ENCODE results near the gene DOCK4. TPM values are rescaled to one million over a fixed set of nuclear protein-coding genes. Genes with fewer than 3 reads are reported as not detected.
"Not testable (repeated sequence)": the region's sequence is repeated elsewhere in the genome, so short reads cannot be mapped to it uniquely, and the experiment has no call there.

The DOCK4 gene
- total RNA-seq, 1 experiment from 2014 or later, result 20.4 TPM

DNA sequence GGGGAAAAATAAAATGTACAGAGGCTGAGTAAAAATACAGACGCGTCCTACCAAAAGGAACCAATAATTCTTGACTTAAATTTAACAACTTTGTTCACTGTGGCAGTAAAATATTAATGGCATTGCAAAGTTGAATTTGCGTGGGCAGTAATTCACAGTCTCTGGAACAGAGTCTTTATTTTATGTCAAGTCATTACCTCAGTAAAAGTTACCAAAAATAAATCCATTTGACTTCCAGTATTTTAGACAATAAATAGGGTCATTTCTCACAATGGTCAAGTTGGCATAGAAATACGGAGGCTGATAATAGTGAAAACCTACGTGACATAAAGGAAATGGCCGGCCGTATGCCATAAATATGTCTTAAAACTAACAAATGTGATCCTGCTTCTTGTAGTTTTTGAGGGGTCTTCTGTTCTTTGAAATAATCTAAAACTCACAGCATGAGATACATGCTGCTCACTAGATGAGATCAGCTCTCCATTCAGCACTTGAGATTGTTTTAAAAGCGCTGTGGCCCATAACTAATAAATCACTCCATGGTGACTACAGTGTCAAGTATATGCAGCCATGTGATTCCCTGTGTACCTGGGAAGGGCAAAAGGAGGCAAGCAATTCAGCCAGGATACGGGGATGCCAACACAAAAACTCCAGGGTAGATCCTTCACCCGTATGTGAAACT, 75.3 kb downstream of the DOCK4 start:
- Mint-ChIP-seq H3K4me1 (peaks cover 52% of the 10 kb centered on the region), H3K27me3 (ENCODE audit: low read depth) (no peaks in the 10 kb centered on the region; the same call in 1 of the 2 replicates), H3K9me3 (0 out of 2 replicates have a peak, but pooled peaks cover 4% of the 10 kb centered on the region), H3K27ac (no peak overlapping the region), H3K4me3 (no peak overlapping the region), H3K36me3 (no peaks in the 10 kb centered on the region)
- POLR2A ChIA-PET, result no interaction called here
- DNase-seq (ENCODE audit: low spot score) (no peak), ATAC-seq (no peak)
- CTCF ChIA-PET, result no interaction called here
- no peak for TF ChIP-seq ESRRA (CRISPR knock-in tag; IDR thresholded peaks at IDR 0.05; ENCODE audit: borderline replicate concordance)
- TF ChIP-seq, protein P1, sequence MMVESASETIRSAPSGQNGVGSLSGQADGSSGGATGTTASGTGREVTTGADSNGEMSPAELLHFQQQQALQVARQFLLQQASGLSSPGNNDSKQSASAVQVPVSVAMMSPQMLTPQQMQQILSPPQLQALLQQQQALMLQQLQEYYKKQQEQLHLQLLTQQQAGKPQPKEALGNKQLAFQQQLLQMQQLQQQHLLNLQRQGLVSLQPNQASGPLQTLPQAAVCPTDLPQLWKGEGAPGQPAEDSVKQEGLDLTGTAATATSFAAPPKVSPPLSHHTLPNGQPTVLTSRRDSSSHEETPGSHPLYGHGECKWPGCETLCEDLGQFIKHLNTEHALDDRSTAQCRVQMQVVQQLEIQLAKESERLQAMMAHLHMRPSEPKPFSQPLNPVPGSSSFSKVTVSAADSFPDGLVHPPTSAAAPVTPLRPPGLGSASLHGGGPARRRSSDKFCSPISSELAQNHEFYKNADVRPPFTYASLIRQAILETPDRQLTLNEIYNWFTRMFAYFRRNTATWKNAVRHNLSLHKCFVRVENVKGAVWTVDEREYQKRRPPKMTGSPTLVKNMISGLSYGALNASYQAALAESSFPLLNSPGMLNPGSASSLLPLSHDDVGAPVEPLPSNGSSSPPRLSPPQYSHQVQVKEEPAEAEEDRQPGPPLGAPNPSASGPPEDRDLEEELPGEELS (CRISPR knock-in tag; IDR thresholded peaks at IDR 0.05), result no peak
- TF ChIP-seq ZNF425 (CRISPR knock-in tag; conservative IDR thresholded peaks at IDR 0.05), result no peak
- TF ChIP-seq ZNF121 (CRISPR knock-in tag; IDR thresholded peaks at IDR 0.05), result no peak
- TF ChIP-seq, protein P2, sequence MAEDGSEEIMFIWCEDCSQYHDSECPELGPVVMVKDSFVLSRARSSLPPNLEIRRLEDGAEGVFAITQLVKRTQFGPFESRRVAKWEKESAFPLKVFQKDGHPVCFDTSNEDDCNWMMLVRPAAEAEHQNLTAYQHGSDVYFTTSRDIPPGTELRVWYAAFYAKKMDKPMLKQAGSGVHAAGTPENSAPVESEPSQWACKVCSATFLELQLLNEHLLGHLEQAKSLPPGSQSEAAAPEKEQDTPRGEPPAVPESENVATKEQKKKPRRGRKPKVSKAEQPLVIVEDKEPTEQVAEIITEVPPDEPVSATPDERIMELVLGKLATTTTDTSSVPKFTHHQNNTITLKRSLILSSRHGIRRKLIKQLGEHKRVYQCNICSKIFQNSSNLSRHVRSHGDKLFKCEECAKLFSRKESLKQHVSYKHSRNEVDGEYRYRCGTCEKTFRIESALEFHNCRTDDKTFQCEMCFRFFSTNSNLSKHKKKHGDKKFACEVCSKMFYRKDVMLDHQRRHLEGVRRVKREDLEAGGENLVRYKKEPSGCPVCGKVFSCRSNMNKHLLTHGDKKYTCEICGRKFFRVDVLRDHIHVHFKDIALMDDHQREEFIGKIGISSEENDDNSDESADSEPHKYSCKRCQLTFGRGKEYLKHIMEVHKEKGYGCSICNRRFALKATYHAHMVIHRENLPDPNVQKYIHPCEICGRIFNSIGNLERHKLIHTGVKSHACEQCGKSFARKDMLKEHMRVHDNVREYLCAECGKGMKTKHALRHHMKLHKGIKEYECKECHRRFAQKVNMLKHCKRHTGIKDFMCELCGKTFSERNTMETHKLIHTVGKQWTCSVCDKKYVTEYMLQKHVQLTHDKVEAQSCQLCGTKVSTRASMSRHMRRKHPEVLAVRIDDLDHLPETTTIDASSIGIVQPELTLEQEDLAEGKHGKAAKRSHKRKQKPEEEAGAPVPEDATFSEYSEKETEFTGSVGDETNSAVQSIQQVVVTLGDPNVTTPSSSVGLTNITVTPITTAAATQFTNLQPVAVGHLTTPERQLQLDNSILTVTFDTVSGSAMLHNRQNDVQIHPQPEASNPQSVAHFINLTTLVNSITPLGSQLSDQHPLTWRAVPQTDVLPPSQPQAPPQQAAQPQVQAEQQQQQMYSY (CRISPR knock-in tag; IDR thresholded peaks at IDR 0.05), result no peak

- ChIA-PET CTCF (no interaction called here), POLR2A (no interaction called here)
- no peaks in the 10 kb centered on the region; the same call in 1 of the 2 replicates for H3K27me3 Mint-ChIP-seq (ENCODE audit: low read depth)
- H3K4me1 Mint-ChIP-seq, result peaks cover 52% of the 10 kb centered on the region
- H3K4me3 Mint-ChIP-seq, result no peak overlapping the region
- ATAC-seq (peak; percentile 68), DNase-seq (ENCODE audit: low spot score) (peak; percentile 14)
- TF ChIP-seq, protein P3, sequence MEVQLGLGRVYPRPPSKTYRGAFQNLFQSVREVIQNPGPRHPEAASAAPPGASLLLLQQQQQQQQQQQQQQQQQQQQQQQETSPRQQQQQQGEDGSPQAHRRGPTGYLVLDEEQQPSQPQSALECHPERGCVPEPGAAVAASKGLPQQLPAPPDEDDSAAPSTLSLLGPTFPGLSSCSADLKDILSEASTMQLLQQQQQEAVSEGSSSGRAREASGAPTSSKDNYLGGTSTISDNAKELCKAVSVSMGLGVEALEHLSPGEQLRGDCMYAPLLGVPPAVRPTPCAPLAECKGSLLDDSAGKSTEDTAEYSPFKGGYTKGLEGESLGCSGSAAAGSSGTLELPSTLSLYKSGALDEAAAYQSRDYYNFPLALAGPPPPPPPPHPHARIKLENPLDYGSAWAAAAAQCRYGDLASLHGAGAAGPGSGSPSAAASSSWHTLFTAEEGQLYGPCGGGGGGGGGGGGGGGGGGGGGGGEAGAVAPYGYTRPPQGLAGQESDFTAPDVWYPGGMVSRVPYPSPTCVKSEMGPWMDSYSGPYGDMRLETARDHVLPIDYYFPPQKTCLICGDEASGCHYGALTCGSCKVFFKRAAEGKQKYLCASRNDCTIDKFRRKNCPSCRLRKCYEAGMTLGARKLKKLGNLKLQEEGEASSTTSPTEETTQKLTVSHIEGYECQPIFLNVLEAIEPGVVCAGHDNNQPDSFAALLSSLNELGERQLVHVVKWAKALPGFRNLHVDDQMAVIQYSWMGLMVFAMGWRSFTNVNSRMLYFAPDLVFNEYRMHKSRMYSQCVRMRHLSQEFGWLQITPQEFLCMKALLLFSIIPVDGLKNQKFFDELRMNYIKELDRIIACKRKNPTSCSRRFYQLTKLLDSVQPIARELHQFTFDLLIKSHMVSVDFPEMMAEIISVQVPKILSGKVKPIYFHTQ (CRISPR knock-in tag; IDR thresholded peaks at IDR 0.05), result no peak
- TF ChIP-seq, protein P2 (CRISPR knock-in tag; IDR thresholded peaks at IDR 0.05), result peak; percentile 91
- H3K36me3 Mint-ChIP-seq, result no peaks in the 10 kb centered on the region
- 0 out of 2 replicates have a peak, but pooled peaks cover 4% of the 10 kb centered on the region for H3K9me3 Mint-ChIP-seq
- peak overlapping the region; percentile 72; the same call in 1 of the 2 replicates for H3K27ac Mint-ChIP-seq
Measured at GRCh38 chr7:112129655-112130323, 76.4 kb downstream of the DOCK4 start.

- H3K4me3 Mint-ChIP-seq; H3K27me3 Mint-ChIP-seq (ENCODE audit: low read depth); ATAC-seq; H3K9me3 Mint-ChIP-seq; CTCF ChIA-PET; H3K36me3 Mint-ChIP-seq; DNase-seq (ENCODE audit: low spot score); POLR2A ChIA-PET: not testable (repeated sequence)
- Mint-ChIP-seq H3K4me1 (peaks cover 47% of the 10 kb centered on the region), H3K27ac (0 out of 2 replicates have a peak overlapping the region, but pooled peaks have one; percentile 29)
Measured at GRCh38 chr7:112128461-112129425, 77.5 kb downstream of the DOCK4 start.

DNA sequence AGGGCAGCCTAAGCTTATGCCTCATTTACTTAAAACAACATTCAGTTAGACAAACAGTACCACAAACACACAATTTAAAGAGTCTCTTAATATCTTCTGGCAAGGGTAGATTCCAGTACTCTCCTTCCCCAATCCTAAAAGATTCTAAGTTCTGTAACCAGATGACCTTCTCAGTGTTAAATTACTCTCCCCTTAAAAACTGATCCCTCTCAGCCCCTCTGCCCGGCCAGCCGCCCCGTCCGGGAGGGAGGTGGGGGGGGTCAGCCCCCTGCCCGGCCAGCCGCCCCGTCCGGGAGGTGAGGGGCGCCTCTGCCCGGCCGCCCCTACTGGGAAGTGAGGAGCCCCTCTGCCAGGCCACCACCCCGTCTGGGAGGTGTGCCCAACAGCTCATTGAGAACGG, 78.2 kb downstream of the DOCK4 start:
- H3K4me1 Mint-ChIP-seq, result peaks cover 42% of the 10 kb centered on the region
- H3K27me3 Mint-ChIP-seq (ENCODE audit: low read depth); ATAC-seq; CTCF ChIA-PET; H3K27ac Mint-ChIP-seq; H3K9me3 Mint-ChIP-seq; H3K36me3 Mint-ChIP-seq; DNase-seq (ENCODE audit: low spot score); H3K4me3 Mint-ChIP-seq; POLR2A ChIA-PET: not testable (repeated sequence)
